Heart right ventricle (tissue), 16 donors: ENCODE results near the gene ZNF800. TPM values are rescaled to one million over a fixed set of nuclear protein-coding genes. Genes with fewer than 3 reads are reported as not detected.
A peak's percentile ranks its signal among the peaks of the same experiment; 100 is the strongest.

Experiments
- ATAC-seq, 8 donors: fragments of 200-7000 bp; cut with Tn5 transposase; one replicate each; pipeline ENCODE4 v1.9.1; 2020; ENCODE audit warnings: mild to moderate bottlenecking in 8 of 8, moderate library complexity in 8 of 8, moderate number of reproducible peaks in 1 of 8
- DNase-seq, 2 donors: peaks; one replicate each; pipeline ENCODE4 v3.0.0-alpha.2; 2020
- H3K27ac ChIP-seq, 10 donors: fragments of 200-600 bp; sonication (generic) in 2 of 10; one replicate each; pipeline versions ENCODE4 v1.5.0 to v1.8.0; 2020 to 2022; ENCODE audit warnings: mild to moderate bottlenecking in 3 of 10
- H3K27me3 ChIP-seq, 7 donors: fragments of 200-600 bp; one replicate each; pipeline ENCODE4 v1.8.0; 2021 to 2022; ENCODE audit warnings: mild to moderate bottlenecking in 2 of 7
- H3K36me3 ChIP-seq, 9 donors: fragments of 200-600 bp; sonication (generic) in 1 of 9; one replicate each; pipeline versions ENCODE4 v1.5.0 to v1.8.0; 2020 to 2022; ENCODE audit warnings: mild to moderate bottlenecking in 2 of 9
- H3K4me1 ChIP-seq, 9 donors: fragments of 200-600 bp; sonication (generic) in 1 of 9; one replicate each; pipeline versions ENCODE4 v1.5.0 to v1.8.0; 2020 to 2022; ENCODE audit warnings: mild to moderate bottlenecking in 4 of 9
- H3K4me3 ChIP-seq, 10 donors: fragments of 200-600 bp; sonication (generic) in 2 of 10; one replicate each; pipeline versions ENCODE4 v1.5.0 to v1.8.0; 2020 to 2022; ENCODE audit warnings: mild to moderate bottlenecking in 7 of 10, moderate library complexity in 2 of 10
- H3K9me3 ChIP-seq, 11 donors: fragments of 200-600 bp in 10 of 11; sonication (generic) in 2 of 11; one replicate each; pipeline versions ENCODE4 v1.5.0 to v1.8.0; 2013 to 2022; ENCODE audit warnings: mild to moderate bottlenecking in 2 of 11, control low read depth in 1 of 11, moderate library complexity in 1 of 11
- WGBS, 2 donors: extraction: QIAGEN DNeasy Blood & Tissue Kit; methylation state at CpG; one replicate each; pipeline ENCODE4 v1.1.7; 2013; ENCODE audit warnings: inconsistent platforms in 1 of 2; 5-methylcytosine and 5-hydroxymethylcytosine counted together
- intact Hi-C, 10 donors: fragments of 100-400 bp; cut with DNase I; formaldehyde crosslinking; loops; one replicate each; pipeline versions ENCODE4 v1.11.1 to v1.14.2; 2022
- polyA plus RNA-seq, 2 donors: library from polyadenylated mRNA; stranded (reverse); fragments of 200-250 nt; gene quantifications; one replicate each; pipeline ENCODE4 v1.2.3, GENCODE V29; 2013
- total RNA-seq, 10 donors: library from RNA; stranded (reverse); fragmentation: NEBNext Ultra II Directional in 3 of 10; extraction: Animal tissue kit (Norgen Biotek cat#: 25700) in 3 of 10; gene quantifications; one replicate each; pipeline versions ENCODE4 v1.2.1 to v1.2.4, GENCODE V29; 2021 to 2023
- TF ChIP-seq, protein P1 (sequence below), 9 donors: fragments of 200-600 bp; sonication (generic) in 2 of 9; IDR thresholded peaks; one replicate each; pipeline versions ENCODE4 v1.5.0 to v1.8.0; 2021 to 2022; ENCODE audit warnings: antibody characterized with exemption in 9 of 9, mild to moderate bottlenecking in 5 of 9, moderate library complexity in 1 of 9
- donor health status: Arrhythmogenic right ventricular cardiomyopathy.
- donor health status: ischemic (EF 13 %, LVEDD 7.1; RV severe dilation, severe dysfunction).
- donor health status: healthy with polysubstance abuse.
- donor health status: DM: no; HTN: yes; CAD: no.
- donor health status: DM: no; HTN: no; CAD: no.
- donor health status: ischemic (EF 25% LVEDD 6.9; RV normal size, moderate dysfunction).
- donor health status: ischemic (EF 25% LVEDD 5.7; RV mildly dilated, moderate dysfunction).
- donor health status: healthy.
- donor health status: DM: yes; HTN: yes; CAD: no.
- donor health status: Ischemic cardiomyopathy.
- donor health status: ischemic (EF 35%, LVEDD 5.7; RV mildly dilated, moderate dysfunction).
- donor health status: nonischemic (EF 11% LVEDD 7.7; RV severe dilation, severe dysfunction).
- donor health status: DM: yes; HTN: yes; CAD: no.
- donor health status: PGD.
- donor health status: ischemic (EF 29% LVEDD 5.4; RV normal size, mild dysfunction).
- donor health status: nonischemic (EF 23%, LVEDD 6.1; RV moderate dilation, normal function).

ZNF800 gene
- total and polyA plus RNA-seq, 12 donors: 3.4 to 35.8 (median 23.2) TPM

GRCh38 chr7:127383123-127383835, 9.2 kb downstream of the ZNF800 start:
- intact Hi-C loops: no loop called here
- TF ChIP-seq, protein P1, sequence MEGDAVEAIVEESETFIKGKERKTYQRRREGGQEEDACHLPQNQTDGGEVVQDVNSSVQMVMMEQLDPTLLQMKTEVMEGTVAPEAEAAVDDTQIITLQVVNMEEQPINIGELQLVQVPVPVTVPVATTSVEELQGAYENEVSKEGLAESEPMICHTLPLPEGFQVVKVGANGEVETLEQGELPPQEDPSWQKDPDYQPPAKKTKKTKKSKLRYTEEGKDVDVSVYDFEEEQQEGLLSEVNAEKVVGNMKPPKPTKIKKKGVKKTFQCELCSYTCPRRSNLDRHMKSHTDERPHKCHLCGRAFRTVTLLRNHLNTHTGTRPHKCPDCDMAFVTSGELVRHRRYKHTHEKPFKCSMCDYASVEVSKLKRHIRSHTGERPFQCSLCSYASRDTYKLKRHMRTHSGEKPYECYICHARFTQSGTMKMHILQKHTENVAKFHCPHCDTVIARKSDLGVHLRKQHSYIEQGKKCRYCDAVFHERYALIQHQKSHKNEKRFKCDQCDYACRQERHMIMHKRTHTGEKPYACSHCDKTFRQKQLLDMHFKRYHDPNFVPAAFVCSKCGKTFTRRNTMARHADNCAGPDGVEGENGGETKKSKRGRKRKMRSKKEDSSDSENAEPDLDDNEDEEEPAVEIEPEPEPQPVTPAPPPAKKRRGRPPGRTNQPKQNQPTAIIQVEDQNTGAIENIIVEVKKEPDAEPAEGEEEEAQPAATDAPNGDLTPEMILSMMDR (IDR thresholded peaks at IDR 0.05): no peak
- peaks cover 0 to 72% (median 4%) of the 10 kb centered on the region in 9 donors for H3K36me3 ChIP-seq
- DNase-seq (no peak), ATAC-seq (peak in 1 of 8 donors; percentile 33)
- 26 to 43% methylated on average over 1 of the region's 1 CpG for WGBS, 2 donors
- no peak overlapping the region for H3K27ac ChIP-seq
- no peak overlapping the region for H3K4me3 ChIP-seq
- H3K27me3 ChIP-seq: no peaks in the 10 kb centered on the region
- peaks cover 0 to 44% (median 16%) of the 10 kb centered on the region in 9 donors for H3K4me1 ChIP-seq
- H3K9me3 ChIP-seq: no peaks in the 10 kb centered on the region

DNA sequence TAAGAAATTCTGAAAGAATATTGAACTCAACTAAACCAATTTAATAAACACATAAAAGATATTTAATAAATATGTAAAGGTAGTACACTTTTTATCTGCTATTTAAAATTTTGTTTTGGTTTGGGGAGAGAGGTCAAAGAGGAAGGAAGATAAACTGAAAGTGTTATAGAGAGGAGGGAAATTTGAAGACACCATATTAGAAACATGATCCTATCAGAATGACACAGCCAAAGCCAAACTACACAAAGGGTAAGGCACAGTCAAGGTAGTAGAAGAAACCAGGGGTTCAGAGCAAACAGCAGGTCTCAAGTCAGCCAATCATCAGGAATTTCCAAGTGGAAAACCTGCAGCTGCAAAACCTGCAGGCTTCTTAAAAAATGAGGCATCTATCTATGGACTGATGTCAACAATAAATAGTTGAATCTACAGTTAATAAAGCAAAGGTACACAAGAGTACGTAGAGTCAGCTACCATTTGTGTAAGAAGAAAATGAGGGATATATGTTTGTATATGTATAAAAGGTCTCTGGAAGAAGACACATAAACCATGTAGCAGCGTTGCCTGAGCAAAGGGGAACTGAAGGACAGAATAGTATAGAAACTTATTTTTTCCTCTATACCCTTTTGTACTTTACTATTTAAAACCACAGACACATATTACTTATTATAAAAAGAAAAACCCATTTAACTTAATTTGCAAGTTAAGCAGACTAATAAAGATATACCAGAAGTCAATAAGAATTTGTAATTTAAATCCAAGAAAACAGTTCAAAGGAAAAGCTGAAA, 10.0 kb downstream of the ZNF800 start:
- 48 to 68% methylated on average over 2 of the region's 2 CpGs for WGBS, 2 donors
- TF ChIP-seq, protein P1 (IDR thresholded peaks at IDR 0.05): no peak
- ATAC-seq: no peak
- Histone ChIP-seq H3K4me3 (no peak overlapping the region), H3K9me3 (no peaks in the 10 kb centered on the region), H3K4me1 (peaks cover 0 to 46% (median 16%) of the 10 kb centered on the region in 9 donors), H3K27me3 (no peaks in the 10 kb centered on the region), H3K27ac (no peak overlapping the region), H3K36me3 (peaks cover 0 to 68% (median 4%) of the 10 kb centered on the region in 9 donors)
- intact Hi-C loops: no loop called here
- DNase-seq: no peak

GRCh38 chr7:127380479-127380878, 12.0 kb downstream of the ZNF800 start:
- TF ChIP-seq, protein P1 (IDR thresholded peaks at IDR 0.05): no peak
- Histone ChIP-seq H3K27ac (no peak overlapping the region), H3K36me3 (peaks cover 0 to 68% (median 4%) of the 10 kb centered on the region in 9 donors), H3K27me3 (no peaks in the 10 kb centered on the region), H3K4me3 (no peak overlapping the region), H3K4me1 (peaks cover 0 to 36% (median 12%) of the 10 kb centered on the region in 9 donors), H3K9me3 (no peaks in the 10 kb centered on the region)
- intact Hi-C loops: no loop called here
- ATAC-seq: no peak
- DNase-seq: no peak

DNA sequence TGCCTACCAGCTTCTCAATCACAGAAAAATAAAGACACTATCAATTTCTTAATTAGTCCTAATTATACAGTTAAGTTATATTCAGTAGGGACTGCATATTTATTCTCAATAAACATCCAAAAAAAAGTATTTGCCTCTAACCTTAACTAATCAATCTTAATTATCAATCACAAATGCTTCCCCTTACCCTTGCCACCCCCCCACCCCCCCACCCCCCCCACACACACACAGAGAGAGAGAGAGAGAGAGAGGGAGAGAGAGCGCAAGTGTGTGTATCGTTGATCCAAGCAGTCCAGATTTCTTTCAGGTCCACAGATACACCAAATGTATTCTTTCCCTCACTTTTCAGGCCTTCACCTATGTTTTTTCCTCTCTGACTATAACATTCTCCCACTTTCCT, 12.9 kb downstream of the ZNF800 start:
- peaks cover 0 to 68% (median 4%) of the 10 kb centered on the region in 9 donors for H3K36me3 ChIP-seq
- 93 to 94% methylated on average over 2 of the region's 2 CpGs for WGBS, 2 donors
- TF ChIP-seq, protein P1 (IDR thresholded peaks at IDR 0.05): no peak
- DNase-seq (no peak), ATAC-seq (no peak)
- H3K27me3 ChIP-seq: no peaks in the 10 kb centered on the region
- H3K27ac ChIP-seq: no peak overlapping the region
- H3K9me3 ChIP-seq: no peaks in the 10 kb centered on the region
- H3K4me3 ChIP-seq: no peak overlapping the region
- intact Hi-C loops: no loop called here
- H3K4me1 ChIP-seq: peaks cover 0 to 36% (median 12%) of the 10 kb centered on the region in 9 donors
